Sciatic nerve (tissue), 2 donors: ENCODE results near the gene NKD2. TPM values are rescaled to one million over a fixed set of nuclear protein-coding genes. Genes with fewer than 3 reads are reported as not detected.
"Not testable (repeated sequence)": the region's sequence is repeated elsewhere in the genome, so short reads cannot be mapped to it uniquely, and the experiment has no call there.

ENCODE experiments used
- ATAC-seq: fragments of 200-7000 bp; cut with Tn5 transposase; one replicate; pipeline ENCODE4 v1.9.1; 2020; ENCODE audit warnings: mild to moderate bottlenecking, moderate library complexity
- DNase-seq: peaks from one replicate; pipeline ENCODE4 v3.0.0-alpha.2; 2020; ENCODE audit warnings: low spot score
- intact Hi-C: fragments of 100-400 bp; cut with DNase I; formaldehyde crosslinking; loops from one replicate; pipeline ENCODE4 v1.14.2; 2022
- total RNA-seq: library from RNA; stranded (reverse); fragmentation: NEBNext Ultra II Directional; extraction: Animal tissue kit (Norgen Biotek cat#: 25700); gene quantifications from one replicate; pipeline ENCODE4 v1.2.1, GENCODE V29; 2021
- donor health status: DM: no; HTN: no; CAD: no.
- donor health status: DM: no; HTN: no; CAD: no.

Gene NKD2
- total RNA-seq, 1 donor from 2014 or later: 0.89 TPM

DNA sequence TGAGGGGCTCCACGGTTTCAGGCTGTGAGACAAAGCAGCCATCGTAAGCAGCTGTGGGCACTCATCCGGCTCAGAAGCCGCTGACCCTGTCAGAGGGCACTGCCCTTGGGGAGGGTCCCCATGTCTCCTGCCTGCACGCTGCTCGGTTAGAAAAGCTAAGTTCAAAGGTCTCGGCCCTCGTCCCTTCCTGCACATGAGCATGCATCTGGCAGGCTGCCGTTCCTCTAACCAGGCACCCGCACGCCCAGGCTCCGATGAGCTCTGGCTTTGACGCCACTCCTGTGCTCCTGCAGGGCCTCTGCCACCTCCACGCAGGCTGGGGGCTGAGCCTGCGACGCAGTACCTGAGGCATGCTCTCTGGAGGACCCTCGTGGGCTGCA, 51.3 kb downstream of the NKD2 start:
- no peak for DNase-seq
- no peak for ATAC-seq

DNA sequence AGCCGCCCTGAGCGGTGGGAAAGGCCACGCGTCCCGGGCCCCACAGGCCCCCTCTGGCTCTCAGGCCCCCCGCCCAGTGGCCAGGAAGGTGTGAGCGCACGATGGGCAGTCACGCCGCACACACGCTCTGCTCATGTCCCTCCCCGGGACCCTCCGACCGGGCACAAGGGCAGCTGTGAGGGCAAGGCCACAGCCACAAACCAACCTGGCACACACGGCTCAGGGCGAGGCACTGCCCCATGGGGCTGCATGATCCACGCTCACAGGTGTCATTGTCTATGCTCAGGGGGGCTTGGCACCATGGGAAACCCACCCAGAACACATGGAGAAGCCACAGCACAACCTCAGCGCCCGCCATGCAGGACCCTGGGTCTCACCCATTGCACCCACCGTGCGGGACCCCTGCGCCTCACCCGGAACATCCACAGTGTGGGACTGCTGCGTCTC, 52.0 kb downstream of the NKD2 start:
- intact Hi-C loops: no loop called here
- ATAC-seq (no peak), DNase-seq (no peak)

More for the DNA sequence above, 51.3 kb downstream of the NKD2 start:
- intact Hi-C loops: no loop called here

DNA sequence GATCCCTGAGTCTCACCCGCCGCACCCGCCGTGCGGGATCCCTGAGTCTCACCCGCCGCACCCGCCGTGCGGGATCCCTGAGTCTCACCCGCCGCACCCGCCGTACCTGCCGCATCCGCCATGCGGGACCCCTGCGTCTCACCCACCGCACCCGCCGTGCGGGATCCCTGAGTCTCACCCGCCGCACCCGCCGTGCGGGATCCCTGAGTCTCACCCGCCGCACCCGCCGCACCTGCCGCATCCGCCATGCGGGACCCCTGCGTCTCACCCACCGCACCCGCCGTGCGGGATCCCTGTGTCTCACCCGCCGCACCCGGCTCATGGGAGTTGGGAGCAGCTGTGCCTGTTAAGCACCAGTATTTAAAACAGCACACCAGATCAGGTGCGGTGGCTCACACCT, 52.7 kb downstream of the NKD2 start:
- ATAC-seq, DNase-seq, intact Hi-C loops: not testable (repeated sequence)

DNA sequence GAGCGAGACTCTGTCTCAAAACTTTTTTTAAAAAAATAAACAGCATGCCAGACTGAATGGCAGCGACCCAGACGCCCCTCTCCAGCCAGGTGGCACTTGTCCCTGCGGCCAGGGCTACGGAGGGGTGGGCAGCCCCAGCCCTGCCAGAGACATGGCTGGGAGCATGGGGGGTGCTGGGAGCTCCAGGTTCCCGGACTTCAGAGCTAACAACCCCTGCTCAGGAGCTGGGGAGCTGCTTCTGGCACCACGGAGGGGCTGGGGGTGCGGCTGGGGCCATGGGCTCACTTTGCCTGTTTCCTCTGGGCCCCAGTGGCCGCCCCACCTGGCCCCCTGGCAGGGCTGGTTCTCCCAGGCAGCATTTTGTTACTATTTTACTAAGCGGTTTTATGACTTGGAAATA, 53.3 kb downstream of the NKD2 start:
- ATAC-seq (no peak), DNase-seq (no peak)
- intact Hi-C loops: no loop called here

DNA sequence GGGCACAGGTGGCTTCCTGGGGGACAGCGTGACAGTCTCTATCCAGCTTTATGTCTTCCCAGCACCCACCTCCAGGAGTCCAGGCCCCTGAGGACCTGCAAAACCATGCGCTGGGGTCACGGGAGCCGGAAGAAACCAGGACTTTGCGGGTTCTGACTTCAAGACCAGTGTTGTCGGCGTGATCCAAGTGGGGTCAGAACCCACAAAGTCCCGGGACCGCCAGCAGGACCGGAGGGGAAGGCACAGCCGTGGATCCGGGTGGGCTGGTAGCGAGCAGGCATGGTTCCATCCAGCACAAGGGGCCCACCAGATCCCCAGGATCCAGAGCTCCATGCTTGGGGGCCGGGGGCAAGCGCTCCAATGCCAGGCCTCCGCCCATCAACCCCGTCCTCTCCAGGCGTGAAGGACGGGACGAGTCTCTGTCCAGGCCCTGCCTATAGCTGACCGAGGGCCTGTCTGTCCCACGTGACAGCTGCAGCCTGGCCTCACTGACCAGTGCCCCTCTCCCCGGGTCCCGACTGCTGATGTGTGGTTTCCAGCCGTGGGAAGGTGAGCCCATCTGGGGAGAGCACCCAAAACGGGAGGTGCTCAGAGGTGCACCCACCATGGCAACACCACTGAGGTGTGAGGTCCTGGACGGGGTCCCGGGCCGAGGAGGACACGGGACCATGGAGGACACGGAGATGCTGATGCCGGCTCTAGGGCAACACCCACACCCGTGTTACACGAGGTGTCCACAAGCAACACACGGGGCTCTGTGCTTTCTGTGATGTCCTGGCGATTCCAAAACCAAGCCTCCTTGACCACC, 54.4 kb downstream of the NKD2 start:
- no peak for DNase-seq
- ATAC-seq: no peak
- intact Hi-C loops: no loop called here

DNA sequence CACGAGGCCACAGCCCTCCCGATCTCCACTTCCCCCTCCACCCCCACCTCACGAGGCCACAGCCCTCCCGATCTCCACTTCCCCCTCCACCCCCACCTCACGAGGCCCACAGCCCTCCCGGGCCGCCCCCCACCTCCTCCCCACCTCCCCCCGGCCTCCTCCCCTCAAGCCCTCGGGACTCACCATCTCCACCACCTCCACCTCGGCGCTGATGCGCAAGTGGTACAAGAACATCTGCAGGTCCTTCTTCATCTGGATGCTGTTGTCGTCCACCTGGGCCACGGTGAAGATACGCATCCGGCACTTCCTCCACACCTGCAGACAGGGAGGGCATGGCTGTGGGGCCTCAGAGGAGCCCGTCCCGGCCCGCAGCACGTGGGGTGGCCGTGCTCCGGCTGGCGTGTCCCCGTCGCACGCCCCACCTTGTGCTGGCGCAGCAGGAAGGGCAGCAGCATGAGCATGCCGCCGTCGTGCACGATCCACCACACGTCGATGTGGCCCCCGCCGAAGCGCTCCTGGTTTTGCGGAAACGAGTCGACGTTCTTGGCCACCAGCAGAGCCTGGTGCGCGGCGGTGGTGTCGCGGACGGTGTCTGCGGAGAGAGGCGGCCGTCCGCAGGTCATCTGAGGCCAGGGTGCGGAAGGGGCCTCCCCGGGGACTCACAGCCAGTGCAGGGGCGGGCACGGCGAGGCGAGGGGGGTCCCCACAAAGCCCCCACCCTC, 55.2 kb downstream of the NKD2 start:
- DNase-seq (no peak), ATAC-seq (no peak)
- intact Hi-C loops: no loop called here

DNA sequence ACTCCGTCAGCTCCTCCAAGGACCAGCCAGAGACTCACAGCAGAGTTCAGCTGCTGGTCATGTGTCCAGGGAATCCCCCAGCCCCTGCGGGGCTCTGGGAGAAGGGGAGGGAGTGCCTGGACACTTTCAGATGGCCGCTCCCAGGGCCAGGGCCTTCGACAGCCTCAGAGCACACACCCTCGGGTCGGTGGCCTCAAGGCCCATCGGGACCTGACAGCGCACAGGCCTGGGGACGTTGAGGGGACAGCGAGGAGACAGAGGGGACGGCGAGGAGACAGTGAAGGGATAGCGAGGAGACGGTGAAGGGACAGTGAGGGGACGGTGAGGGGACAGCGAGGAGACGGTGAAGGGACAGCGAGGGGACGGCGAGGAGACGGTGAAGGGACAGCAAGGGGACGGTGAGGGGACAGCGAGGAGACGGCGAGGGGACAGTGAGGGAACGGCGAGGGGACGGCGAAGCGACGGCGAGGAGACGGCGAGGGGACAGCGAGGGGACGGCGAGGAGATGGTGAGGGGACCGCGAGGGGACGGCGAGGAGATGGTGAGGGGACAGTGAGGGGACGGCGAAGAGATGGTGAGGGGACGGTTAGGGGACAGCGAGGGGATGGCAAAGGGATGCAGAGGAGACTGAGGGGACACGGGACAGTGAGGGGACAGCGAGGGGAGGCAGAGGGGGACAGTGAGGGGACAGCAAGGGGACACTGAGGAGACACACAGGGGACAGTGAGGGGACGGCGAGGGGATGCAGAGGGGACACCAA, 56.0 kb downstream of the NKD2 start:
- ATAC-seq (no peak), DNase-seq (no peak)
- intact Hi-C loops: no loop called here

DNA sequence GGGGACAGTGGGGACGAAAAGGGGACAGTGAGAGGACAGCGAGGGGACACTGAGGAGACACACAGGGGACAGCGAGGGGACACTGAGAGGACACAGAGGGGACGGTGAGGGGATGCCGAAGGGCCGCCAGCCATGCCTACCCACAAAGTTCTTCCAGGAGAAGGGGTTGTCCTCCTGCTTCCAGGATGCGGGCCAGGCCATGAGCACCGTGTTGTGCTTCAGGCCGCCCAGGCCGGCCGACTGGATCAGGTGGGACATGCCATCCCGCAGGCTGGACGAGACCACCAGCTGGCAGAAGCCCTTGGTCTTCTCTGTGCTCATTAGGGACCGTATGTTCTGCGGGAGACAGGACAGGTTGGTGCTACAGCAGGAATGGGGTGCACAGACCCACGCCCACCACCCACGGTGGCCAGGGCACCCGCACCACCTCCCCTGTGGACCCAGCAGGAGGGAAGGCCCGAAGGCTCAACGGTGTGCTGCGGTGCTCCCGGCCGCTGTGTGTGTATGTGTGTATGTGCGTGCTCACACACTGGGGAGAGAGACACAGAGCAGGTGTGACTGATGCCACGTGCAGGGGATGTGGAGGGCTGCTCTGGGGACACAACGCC, 56.6 kb downstream of the NKD2 start:
- intact Hi-C loops: no loop called here
- no peak for DNase-seq
- ATAC-seq: no peak

DNA sequence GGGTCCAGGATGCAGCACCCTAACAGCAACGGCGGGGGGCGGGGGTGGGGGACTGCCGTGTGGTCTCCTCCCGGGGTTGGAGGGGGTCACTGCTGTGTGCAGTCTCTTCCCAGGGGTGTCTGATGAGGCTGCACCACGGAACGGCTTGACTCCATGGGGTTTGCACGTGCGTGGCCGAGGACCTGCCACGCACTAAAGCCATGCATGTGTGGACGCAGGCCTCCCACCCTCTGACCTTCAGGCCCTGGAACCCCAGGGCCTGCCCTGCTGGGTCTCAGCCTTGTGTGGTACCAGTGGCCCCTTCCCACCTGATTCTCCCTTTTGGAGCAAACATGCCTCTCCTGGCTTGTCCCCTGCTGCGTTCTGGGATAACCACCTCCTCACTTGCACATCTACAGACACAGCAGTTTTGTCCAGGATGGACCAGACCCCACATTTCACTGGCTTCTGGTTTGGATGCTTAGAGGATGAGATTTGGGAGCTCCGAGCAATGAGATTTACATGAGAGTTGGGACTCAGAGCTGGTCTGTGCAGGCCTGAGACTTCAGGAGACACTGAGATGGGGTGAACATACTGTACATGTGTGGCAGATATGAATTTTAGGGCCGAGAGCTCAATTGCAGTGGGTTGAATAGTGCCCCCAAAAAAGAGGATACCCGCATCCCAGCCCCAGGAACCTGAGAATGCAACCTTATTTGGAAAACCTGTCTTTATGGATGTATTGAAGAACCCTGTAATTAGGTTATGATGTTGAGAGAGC, 57.5 kb downstream of the NKD2 start:
- intact Hi-C loops: no loop called here
- DNase-seq (no peak), ATAC-seq (no peak)

DNA sequence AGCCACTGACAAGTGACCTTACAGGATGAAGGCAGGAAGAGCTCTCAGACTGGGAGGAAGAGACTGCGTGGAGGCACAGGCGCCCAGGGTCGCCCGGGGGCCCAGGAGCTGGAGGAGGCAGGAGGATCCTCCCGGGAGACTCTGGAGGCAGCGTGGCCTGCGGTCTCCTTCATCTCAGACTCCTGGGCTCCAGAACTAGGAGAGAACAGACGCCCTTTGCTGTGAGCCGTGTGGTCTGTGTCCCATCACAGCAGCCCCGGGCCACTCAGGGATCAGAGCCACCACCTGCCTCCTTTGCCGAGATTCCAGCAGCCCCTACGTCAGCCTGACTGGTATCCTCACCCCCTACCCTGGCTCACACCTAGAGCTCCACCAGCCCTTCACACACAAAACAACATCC, 58.1 kb downstream of the NKD2 start:
- ATAC-seq (no peak), DNase-seq (no peak)
- intact Hi-C loops: no loop called here

DNA sequence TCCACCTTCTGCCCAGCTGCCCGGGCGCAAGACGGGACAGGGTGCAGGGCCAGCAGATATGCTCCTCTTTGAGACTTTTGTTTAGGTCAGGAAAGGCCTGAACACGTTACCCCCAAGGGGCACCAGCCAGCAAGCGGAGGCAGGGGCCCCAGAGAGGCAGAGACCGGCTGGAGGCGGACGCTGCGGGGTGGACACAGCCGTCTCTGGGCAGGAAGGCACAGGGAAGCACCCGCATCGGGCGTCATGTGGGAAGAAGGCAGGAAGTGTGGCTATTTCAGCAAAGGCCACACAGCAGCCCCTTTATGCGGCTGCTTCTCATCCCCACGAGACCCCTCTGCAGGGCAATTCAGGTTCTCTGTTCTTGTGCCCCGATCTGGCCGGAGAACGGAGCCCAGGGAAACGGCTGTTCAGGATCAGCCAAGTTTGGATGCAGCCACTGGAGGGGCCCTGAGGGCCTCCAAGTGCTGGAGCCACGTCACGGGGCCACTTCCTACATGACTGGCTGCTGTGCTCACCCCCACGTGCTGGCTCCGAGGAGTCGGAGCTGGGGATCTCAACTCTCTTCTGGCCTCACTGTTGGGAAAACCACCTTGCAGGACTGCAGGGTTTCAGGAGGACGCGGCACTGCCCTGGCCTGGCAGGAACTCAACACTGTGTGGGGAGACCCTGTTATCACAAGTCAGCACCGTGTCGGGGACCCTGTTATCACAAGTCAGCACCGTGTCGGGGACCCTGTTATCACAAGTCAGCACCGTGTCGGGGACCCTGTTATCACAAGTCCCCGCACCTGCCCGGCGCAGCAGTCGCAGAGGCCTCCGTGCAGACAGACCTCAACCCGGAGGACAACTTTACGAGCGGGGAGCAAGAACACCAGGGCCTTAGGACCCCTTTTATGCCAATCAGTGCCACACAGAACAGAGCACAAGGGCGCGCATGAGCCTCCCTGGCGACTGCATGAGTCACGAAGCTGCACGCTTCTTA, 58.8 kb downstream of the NKD2 start:
- intact Hi-C loops: no loop called here
- DNase-seq (no peak), ATAC-seq (no peak)

DNA sequence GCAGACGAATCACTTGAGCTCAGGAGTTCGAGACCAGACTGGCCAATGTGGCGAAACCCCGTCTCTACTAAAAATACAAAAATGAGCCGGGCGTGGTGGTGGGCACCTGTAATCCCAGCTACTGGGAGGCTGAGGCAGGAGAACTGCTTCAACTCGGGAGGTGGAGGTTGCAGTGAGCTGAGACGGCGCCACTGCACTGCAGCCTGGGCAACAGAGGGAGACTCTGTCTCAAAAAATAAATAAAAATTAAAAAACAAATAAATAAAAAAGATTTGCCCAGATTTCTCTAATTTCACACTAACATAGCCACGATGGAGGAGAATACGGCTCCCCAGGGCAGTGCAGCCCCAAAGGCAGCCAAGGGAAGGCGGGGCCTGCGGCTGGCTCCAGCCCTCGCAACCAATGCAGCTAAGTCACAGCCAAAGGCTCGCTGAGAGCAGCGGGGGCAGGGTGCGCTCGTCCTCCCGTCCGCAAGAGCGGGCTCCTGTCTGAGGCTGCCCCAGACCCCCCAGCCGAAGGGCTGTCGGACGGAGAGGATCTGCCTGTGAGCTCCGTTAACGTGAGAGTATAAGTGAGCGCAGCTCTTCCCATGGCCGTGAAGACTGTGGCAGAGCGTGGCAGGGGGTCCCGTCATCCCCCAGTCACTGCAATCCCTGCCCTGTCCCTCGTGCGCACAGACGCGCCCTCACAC, 59.7 kb downstream of the NKD2 start:
- ATAC-seq: peak; percentile 86
- no peak for DNase-seq
- intact Hi-C loops: no loop called here

DNA sequence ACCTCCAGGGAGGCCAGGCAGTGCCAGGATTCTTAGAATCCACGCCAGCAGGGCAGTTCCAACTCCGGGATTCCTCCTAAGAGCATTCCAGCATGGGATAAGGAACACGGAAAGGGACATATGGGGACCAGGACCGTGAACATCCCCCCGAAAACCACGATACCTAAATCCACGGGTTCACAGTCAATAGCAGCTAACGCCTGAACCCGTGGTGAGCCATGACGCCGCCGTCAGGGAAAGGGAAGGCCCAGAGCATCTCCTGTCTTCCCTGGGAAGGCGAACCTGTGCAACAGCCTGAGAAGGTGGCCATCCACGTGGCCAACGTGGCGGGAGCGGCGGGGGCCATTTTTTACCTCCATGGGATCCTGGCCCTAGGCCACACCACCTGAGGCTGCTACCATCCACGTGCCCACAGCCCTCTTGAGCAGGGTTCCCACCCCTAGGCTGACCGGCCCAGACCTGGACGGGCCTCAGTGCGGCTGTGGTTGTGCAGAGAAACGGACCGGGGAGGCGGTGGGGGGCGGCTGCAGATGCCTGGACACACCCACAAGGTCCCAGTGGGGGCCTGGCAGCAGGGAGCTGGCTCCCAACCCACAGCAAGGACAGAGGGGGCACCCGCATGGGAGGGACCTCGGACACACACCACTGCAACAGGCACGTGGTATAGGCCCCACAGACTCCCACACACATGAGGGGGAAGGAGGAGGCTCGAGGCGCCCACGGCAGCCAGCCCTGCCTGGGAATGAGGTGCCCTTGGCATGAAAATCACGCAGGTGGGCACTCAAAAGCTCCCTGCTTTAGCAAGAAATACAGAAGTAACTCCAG, 60.5 kb downstream of the NKD2 start:
- peak; percentile 23 for ATAC-seq
- intact Hi-C loops: no loop called here
- DNase-seq: no peak

DNA sequence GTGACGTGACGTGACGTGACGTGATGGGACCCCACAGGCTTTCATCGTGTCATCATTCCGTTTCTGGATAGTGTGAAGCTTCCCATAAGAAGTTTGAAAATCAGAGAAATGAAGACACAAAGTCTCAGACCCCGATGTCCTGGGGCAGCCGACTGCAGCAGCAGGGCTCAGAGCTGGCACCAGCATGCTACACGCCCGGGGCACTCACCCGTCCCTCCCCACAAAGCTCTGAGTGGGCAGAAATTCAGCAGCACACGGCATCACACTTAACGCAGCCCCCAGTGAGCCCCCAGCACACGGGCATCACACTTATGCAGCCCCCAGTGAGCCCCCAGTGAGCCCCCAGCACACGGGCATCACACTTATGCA, 61.1 kb downstream of the NKD2 start:
- ATAC-seq: no peak
- DNase-seq: no peak
- intact Hi-C loops: no loop called here

DNA sequence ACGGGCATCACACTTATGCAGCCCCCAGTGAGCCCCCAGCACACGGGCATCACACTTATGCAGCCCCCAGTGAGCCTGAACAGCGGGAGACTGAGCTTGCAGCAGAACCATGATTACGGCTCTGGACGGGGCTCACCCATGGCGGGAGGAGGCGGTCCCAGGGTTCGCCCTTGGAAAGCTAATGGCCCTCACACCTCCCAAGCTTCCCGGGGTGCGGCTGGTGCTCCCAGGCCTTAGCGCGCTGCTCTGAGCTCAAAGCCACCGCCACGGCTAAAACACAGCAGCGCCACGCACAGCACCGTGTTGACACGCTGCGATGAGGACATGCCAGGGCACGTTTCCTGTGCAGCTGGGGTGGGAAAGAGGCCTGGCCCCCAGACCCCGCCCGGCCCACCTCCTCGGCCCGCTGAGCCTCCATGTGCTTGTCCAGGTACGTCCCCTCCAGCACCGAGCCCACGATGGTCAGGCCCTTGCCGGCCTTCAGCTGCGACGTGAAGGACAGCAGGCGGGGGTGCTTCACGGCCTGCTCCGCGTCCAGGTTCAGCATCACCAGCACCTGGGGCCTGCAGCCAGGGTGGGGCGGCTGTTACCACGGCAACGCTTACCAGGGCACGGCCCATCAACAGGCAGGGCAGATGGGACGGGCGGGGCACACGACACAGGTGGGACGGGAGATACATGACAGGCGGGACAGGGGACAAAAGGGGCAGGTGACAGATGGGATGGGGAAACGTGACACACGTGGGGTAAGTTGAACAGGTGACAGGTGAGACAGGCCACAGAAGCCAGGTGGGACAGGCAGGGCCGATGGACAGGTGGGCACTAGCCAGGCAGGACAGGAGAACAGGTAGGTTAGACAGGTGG, 64.9 kb downstream of the NKD2 start:
- DNase-seq (no peak), ATAC-seq (no peak)
- intact Hi-C loops: no loop called here
